ENCODE data around the gene CWF19L1. TPM values are rescaled to one million over a fixed set of nuclear protein-coding genes. Genes with fewer than 3 reads are reported as not detected.
A peak's percentile ranks its signal among the peaks of the same experiment; 100 is the strongest.

Gene CWF19L1
- polyA plus RNA-seq, 1 of the 3 experiments (the other 2 are of a cell fraction), result 7.1 TPM

- no peak for TF ChIP-seq TEAD4 (IDR thresholded peaks at IDR 0.05; ENCODE audit: borderline replicate concordance, insufficient read depth)
- TF ChIP-seq RAD21 (IDR thresholded peaks at IDR 0.05; ENCODE audit: low read length), result no peak
Measured at GRCh38 chr10:100192350-100192749, 75.1 kb downstream of the CWF19L1 start (continued).

DNA sequence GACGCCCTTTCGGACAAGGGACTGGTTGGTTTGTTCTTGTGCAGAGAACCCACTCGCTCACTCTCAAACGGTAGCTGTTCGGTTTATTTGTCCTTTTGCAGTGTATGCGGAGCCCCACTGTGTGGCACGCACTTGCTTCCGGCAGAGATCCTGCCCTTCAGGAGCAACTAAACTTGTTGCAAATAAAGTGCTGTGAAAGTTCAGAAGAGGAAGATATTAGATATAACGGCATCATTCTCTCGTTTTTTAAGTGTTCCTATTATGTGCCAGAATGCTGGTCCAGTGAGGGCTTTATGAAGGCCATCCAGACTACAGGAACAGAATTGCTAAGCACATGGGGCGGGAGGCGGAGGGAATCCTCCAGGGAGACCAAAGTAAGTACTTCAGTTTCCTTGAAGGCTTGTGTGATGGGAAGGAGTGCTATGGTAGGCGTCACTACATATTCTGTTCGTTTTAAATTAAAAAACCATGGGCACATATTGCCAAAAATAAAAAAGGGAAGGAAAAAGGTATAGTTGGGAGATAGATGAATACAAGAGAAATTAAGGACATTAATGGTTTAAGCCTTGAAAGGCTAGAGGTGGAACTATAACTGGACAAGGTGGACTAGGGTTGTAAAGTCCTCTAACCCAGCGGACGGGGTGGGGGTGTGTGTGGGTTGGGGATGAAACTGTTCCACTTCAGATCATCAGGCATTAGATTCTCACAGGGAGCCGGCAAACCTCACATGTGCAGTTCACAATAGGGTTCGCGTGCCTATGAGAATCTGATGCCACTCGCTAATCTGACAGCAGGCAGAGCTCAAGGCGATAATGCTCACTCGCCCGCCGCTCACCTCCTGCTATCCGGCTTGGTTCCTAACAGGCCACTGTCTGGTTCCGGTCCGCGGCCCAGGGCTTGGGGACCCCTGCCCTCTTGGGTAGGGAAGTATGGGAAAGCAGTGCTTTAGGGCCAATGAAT lies 80.9 kb downstream of the CWF19L1 start:
- Histone ChIP-seq H3K4me2 (peak overlapping the region; percentile 81), H3K4me3 (ENCODE audit: low read depth in 2 of 2, low read length in 1 of 2) (peak overlapping the region; percentile 95 to 96), H3K36me3 (replicated peaks in 1 of 2; ENCODE audit: control insufficient read depth in 1 of 2, insufficient read depth in 2 of 2, low read length in 1 of 2) (peaks cover 49 to 51% of the 10 kb centered on the region in 2 experiments), H3K9me3 (no peaks in the 10 kb centered on the region), H4K20me1 (ENCODE audit: insufficient read depth) (no peaks in the 10 kb centered on the region), H3K27ac (ENCODE audit: low read depth in 2 of 2, low read length in 1 of 2) (peak overlapping the region; percentile 55 to 93), H3K9ac (peak overlapping the region; percentile 87), H3K27me3 (ENCODE audit: insufficient read depth) (no peaks in the 10 kb centered on the region), H3K4me1 (ENCODE audit: control insufficient read depth in 1 of 2, insufficient read depth in 2 of 2, low read depth in 1 of 2, low read length in 1 of 2) (peaks cover 14 to 23% of the 10 kb centered on the region in 2 experiments; a peak in 3 of 4 replicates), H2AFZ (ENCODE audit: low read depth) (peak overlapping the region; percentile 73), H3F3A (replicated peaks; ENCODE audit: insufficient read depth) (peaks cover 10% of the 10 kb centered on the region), H3K9me2 (no peaks in the 10 kb centered on the region), H3K79me2 (ENCODE audit: insufficient read depth) (peaks cover 76% of the 10 kb centered on the region)
- no peak for TF ChIP-seq IRF3 (IDR thresholded peaks at IDR 0.05; ENCODE audit: low read depth, low read length)
- TF ChIP-seq, protein P1, sequence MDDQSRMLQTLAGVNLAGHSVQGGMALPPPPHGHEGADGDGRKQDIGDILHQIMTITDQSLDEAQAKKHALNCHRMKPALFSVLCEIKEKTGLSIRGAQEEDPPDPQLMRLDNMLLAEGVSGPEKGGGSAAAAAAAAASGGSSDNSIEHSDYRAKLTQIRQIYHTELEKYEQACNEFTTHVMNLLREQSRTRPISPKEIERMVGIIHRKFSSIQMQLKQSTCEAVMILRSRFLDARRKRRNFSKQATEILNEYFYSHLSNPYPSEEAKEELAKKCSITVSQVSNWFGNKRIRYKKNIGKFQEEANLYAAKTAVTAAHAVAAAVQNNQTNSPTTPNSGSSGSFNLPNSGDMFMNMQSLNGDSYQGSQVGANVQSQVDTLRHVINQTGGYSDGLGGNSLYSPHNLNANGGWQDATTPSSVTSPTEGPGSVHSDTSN (IDR thresholded peaks at IDR 0.05), result no peak
- TF ChIP-seq GATA2 (CRISPR knock-in tag; IDR thresholded peaks at IDR 0.05), result no peak
- TF ChIP-seq SMC3 (IDR thresholded peaks at IDR 0.05; ENCODE audit: low read depth, low read length), result 0 out of 2 replicates have a peak, but pooled peaks have one; percentile 3
- peak; percentile 38 for DNase-seq
- POLR2A ChIA-PET, result interaction anchor here (0.6 kb wide), 1 partner anchor 319 kb away, joined by 3 read pairs; no protein-coding TSS in a partner anchor
- CTCF ChIA-PET, result interaction anchor here (2.5 kb wide), 1 partner anchor 14 kb away, joined by 6 read pairs; no protein-coding TSS in a partner anchor
- whole genome bisulfite sequencing (ENCODE audit: low lambda C conversion rate), result 42% methylated on average over 28 of the region's 28 CpGs

DNA sequence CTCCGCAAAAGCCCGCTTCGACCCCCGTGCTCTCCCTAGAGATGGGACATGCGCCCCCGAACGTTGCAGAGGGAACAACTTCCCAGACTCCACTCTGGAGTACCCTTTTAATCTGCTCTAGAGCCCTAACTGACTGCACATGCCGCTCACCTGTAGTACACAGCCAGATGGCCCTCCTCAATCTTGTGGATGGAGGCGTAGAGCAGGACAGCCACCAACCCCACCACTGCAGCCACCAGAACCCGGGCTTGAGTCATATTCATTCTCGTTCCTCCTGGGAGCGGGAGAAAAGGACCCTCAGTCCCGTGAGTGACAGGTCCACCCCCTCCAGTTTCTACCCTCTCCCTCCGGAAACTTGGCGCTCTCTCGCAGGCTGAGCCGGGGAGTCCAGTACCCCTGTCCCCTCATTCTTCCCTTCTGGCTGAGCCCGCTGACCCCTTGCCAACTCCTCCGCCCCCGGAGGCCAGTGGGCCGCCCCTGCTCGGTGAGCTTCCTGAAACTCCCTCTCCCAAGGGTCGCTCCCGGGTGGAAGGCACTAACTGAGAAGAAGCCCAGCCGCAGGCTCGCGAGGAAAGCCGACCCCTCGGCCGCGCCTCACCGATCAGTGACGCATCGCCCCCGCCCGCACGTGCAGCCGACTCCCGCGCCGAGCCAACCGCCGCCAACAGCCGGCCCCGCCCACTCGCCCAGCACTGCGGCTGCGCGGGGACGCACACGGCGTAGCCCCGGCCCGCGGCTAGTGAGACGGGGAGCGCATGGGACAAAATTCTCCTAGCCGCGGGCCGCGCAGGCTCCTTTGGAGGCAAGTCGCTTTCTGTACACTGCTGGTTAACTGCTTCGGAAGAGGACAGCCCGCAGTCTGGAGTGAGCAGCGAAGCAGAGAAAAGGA lies 81.8 kb downstream of the CWF19L1 start, which contains the start of gene ERLIN1:
Gene ERLIN1, minus strand, starts transcription at position 666 of the 889 bp plus-strand sequence. Its CDS starts 403 bp downstream, at position 263.
- WGBS (ENCODE audit: low lambda C conversion rate), result under 1% methylated on average over 39 of the region's 65 CpGs
- ChIA-PET CTCF (interaction anchor here (1.7 to 2.5 kb wide), 3 partner anchors 13 to 340 kb away, joined by 5 to 10 read pairs (median 6); no protein-coding TSS in a partner anchor), POLR2A (interaction anchor here (0.9 kb wide), 1 partner anchor 12 kb away, joined by 4 read pairs; no protein-coding TSS in a partner anchor)
- Histone ChIP-seq H4K20me1 (ENCODE audit: insufficient read depth) (no peaks in the 10 kb centered on the region), H3K4me3 (ENCODE audit: low read depth in 2 of 2, low read length in 1 of 2) (peak within 1 kb of the TSS; percentile 95 to 96), H3K4me1 (ENCODE audit: control insufficient read depth in 1 of 2, insufficient read depth in 2 of 2, low read depth in 1 of 2, low read length in 1 of 2) (peaks cover 14 to 23% of the 10 kb centered on the region in 2 experiments; a peak in 3 of 4 replicates), H3K36me3 (replicated peaks in 1 of 2; ENCODE audit: control insufficient read depth in 1 of 2, insufficient read depth in 2 of 2, low read length in 1 of 2) (peaks cover 46 to 51% of the 10 kb centered on the region in 2 experiments), H2AFZ (ENCODE audit: low read depth) (peak within 1 kb of the TSS; percentile 93), H3K79me2 (ENCODE audit: insufficient read depth) (peaks cover 85% of the 10 kb centered on the region), H3K27ac (ENCODE audit: low read depth in 2 of 2, low read length in 1 of 2) (peak within 1 kb of the TSS; percentile 55 to 93), H3K9me2 (no peaks in the 10 kb centered on the region), H3F3A (replicated peaks; ENCODE audit: insufficient read depth) (peaks cover 10% of the 10 kb centered on the region), H3K9me3 (no peaks in the 10 kb centered on the region), H3K9ac (peak within 1 kb of the TSS; percentile 87), H3K27me3 (ENCODE audit: insufficient read depth) (no peaks in the 10 kb centered on the region), H3K4me2 (peak within 1 kb of the TSS; percentile 81)
- peak; percentile 97 for DNase-seq
- TF ChIP-seq TAF1 (IDR thresholded peaks at IDR 0.05; ENCODE audit: borderline replicate concordance, low read depth, low read length) (peak; percentile 81), RXRA (IDR thresholded peaks at IDR 0.05; ENCODE audit: borderline replicate concordance, low read depth) (no peak), GABPA (IDR thresholded peaks at IDR 0.05; ENCODE audit: low read depth) (no peak), USF2 (IDR thresholded peaks at IDR 0.05; ENCODE audit: borderline replicate concordance, low read depth, low read length) (no peak), POLR2AphosphoS5 (IDR thresholded peaks at IDR 0.05; ENCODE audit: low read depth, low read length) (peak; percentile 87), MEF2A (IDR thresholded peaks at IDR 0.05; ENCODE audit: borderline replicate concordance, low read depth) (no peak)
- TF ChIP-seq, protein P2, sequence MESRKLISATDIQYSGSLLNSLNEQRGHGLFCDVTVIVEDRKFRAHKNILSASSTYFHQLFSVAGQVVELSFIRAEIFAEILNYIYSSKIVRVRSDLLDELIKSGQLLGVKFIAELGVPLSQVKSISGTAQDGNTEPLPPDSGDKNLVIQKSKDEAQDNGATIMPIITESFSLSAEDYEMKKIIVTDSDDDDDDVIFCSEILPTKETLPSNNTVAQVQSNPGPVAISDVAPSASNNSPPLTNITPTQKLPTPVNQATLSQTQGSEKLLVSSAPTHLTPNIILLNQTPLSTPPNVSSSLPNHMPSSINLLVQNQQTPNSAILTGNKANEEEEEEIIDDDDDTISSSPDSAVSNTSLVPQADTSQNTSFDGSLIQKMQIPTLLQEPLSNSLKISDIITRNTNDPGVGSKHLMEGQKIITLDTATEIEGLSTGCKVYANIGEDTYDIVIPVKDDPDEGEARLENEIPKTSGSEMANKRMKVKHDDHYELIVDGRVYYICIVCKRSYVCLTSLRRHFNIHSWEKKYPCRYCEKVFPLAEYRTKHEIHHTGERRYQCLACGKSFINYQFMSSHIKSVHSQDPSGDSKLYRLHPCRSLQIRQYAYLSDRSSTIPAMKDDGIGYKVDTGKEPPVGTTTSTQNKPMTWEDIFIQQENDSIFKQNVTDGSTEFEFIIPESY (IDR thresholded peaks at IDR 0.05; ENCODE audit: borderline replicate concordance, low read depth), result no peak
